ENCODE data around the gene SASH1. TPM values are rescaled to one million over a fixed set of nuclear protein-coding genes. Genes with fewer than 3 reads are reported as not detected.
A peak's percentile ranks its signal among the peaks of the same experiment; 100 is the strongest.

SASH1 gene
- total RNA-seq, 1 donor from 2014 or later: 23.2 TPM

DNA sequence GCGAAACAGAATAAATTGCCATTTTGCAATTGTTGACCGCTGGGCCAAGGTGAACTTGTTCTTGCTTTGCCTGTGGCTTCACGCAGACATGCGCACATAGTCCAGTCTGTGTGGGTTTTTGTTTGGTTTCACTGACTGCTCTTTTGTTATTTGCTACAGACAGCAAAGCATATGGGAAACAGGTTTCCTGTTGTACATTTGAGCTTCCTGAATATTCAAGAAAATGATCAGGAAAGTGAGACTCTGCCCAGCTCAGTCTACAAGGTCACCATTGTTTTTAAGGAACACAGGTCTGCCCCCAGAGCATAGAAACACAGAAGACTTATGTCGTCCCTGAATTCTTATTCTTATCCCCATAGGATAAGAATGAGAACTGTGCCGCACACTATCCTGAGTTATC, 55.6 kb downstream of the SASH1 start:
- no peak for FAIRE-seq

DNA sequence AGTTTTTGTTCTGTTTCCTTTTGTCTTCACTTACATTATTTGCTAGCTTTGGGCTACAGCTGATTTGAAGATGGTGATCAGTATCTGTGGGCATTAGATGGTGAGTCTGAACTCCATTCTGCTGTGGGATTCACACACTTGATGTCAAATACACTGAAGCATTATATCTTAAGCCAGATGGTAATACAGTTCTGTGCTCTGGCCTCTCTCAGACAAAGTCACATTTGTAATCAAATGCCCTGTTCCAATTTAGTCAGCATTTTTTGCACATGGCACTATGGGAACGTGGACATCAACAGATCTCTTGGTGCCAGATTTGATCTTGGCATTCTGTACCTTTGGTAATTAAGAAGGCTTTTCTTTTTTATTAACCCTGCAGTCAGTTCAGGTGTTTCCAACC, 56.0 kb downstream of the SASH1 start:
- no peak for FAIRE-seq
- peak in 1 of 2 donors; percentile 52 for DNase-seq (ENCODE audit: low spot score in 2 of 2)

More for the DNA sequence above, 55.6 kb downstream of the SASH1 start:
- DNase-seq (ENCODE audit: low spot score in 2 of 2): no peak

DNA sequence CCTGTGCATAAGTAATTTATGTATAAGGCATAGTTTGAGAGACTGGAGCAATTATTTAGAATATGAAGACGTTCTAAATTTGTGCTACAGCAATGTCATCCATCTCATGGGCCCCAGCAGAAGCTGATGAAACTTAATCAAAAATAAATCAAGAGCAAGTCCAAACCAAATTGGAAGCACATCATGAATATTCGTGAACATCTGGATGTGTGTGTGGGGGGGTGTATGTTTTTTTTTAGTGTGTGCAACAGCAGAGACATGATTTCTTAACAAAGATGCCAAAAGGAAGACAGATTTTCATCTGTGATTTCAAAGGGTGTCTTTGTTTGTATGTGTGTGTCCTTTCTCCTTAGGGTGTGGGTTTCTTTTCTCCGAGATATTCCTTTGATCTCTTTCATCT, 58.9 kb downstream of the SASH1 start:
- DNase-seq (ENCODE audit: low spot score in 2 of 2): no peak
- no peak for FAIRE-seq

DNA sequence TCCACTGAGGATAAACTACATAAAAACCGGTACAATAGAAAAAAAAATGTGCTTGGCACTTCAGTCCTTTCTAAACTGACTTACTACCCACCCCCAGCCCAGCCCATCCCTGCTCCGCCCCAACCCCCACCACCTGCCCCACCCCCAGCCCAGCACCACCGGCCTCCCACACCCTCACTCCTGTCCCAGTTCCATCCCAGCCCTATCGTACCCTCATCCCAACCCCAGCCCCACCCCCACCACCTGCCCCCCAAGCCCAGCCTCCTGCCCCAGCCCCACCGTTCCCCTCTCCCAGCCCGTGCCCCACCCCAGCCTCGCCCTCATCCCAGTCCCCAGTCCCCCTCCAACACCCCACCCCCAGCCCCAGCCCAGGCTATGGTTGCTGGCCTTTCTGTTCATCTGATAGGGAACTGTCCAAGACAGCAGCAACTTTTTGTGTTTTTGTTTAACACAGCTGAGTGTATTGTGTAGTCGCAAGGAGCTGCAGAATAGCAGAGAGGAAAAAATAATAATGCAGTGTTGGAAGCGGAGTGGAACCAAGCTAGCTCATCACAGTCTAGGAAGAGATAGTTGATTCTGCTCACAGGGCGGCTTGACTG, 61.9 kb downstream of the SASH1 start:
- FAIRE-seq (no peak), DNase-seq (ENCODE audit: low spot score in 2 of 2) (no peak)

DNA sequence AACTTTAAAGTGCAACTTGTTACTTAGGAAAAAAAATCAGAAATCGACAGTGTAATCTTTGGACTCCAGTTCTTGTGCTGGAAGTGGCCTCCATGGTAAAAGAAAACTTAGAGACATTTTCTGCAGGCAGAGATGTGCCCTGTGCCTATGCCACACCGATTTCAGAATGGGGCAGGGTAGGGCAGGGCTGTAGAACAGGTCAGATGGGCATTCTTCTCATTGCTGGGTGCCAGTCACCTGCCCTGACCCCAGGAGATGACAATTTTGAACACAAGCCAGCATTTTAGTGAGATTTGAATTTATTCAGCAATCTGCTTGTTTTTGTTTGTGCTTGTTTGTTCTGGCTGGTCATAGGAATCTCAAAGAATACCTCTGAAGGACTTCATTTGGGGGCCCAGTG, 63.3 kb downstream of the SASH1 start:
- no peak for FAIRE-seq
- no peak for DNase-seq (ENCODE audit: low spot score in 2 of 2)

DNA sequence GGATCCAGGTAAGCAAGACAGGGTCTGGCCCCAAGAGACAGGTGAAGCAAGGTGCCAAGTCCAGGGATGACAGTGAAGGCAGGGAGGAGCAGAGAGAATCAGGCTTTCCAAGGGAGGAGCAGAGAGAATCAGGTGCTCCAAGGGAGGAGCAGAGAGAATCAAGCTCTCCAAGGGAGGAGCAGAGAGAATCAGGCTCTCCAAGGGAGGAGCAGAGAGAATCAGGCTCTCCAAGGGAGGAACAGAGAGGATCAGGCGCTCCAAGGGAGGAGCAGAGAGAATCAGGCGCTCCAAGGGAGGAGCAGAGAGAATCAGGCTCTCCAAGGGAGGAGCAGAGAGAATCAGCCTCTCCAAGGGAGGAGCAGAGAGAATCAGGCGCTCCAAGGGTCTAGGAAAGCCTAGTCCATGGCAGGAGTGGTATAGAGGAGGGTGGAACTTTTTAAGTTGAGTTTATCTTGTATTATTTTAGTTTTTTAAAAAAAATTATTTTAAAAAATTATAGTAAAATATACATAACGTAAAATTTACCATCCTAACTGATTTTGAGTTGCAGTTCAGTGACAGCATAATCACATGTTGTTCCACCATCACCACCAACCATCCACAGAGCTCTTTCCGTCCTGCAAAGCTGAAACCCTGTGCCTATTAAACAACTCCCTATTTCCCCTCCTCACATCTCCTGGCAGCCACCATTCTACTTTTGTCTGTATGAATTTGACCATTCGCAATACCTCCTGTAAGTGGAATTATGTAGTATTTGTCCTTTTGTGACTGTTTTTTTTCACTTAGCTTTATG, 64.1 kb downstream of the SASH1 start:
- no peak for FAIRE-seq
- no peak for DNase-seq (ENCODE audit: low spot score in 2 of 2)

DNA sequence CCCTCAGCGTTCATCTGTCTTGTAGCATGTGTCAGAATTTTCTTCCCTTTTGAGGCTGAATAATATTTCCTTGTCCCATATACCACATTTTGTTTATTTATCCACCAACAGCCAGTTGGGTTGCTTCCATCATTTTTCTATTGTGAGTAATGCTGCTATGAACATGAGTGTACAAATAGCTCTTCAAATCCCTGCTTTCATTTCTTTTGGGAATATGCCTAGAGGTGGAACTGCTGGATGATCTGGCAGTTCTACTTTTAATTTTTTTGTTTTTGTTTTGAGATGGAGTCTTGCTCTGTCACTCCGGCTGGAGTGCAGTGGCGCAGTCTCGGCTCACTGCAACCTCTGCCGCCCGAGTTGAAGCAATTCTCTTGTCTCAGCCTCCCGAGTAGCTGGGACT, 64.7 kb downstream of the SASH1 start:
- FAIRE-seq: no peak
- DNase-seq (ENCODE audit: low spot score in 2 of 2): no peak

DNA sequence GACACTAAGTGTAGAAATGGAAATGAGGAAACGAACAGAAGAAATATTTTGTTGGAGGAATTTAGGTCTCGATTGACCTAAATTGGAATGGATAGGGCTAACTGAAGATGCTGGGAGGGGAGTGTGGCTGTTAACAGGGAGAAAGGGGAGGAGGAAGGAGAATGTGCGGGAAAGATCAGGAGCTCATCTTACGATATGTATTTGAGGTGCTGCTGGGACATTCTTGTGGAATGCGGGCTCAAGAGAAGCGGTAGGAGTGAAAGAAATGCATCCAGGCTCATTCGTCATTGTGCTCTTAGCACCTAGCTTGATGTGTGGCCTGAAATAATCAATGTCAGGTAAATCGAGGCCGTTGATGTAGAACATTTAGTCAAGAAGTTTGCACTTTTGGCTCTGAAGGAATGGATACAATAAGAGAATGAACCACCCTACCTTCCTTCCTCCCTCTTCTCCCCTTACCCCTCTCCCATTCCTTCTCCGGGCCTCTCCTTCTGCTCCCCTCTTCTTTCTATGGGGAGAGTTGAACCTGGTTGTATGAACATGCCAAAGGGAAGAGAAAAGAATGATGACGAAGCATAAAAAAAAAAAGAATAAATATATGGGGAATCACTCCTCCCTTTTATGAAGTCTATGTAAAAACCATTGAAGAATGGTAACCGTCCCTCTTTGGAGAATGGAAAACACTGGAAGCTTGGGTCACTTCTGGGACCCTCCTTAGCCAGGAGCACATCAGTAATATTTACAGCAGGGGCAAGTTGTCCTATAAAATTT, 70.9 kb downstream of the SASH1 start:
- DNase-seq (ENCODE audit: low spot score in 2 of 2) (no peak), FAIRE-seq (no peak)

DNA sequence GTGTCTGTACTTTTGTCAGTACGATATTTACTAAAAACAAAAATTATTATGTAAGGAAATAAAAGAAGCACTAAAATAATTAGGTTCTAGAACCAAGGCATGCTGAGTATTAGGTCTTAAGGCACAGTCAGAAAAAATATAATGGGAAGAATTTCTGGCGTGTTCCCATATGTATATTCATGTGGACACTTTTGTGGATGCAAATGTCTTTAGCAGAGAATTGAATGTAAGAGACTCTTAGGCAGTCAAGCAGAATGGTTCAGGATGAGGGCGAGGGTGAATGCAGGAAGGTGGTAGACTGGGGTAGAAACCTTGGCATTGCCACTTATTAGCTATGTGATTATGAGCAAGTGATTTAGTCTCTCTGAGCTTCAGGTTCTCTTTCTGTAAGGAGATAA, 71.5 kb downstream of the SASH1 start:
- no peak for DNase-seq (ENCODE audit: low spot score in 2 of 2)
- no peak for FAIRE-seq

DNA sequence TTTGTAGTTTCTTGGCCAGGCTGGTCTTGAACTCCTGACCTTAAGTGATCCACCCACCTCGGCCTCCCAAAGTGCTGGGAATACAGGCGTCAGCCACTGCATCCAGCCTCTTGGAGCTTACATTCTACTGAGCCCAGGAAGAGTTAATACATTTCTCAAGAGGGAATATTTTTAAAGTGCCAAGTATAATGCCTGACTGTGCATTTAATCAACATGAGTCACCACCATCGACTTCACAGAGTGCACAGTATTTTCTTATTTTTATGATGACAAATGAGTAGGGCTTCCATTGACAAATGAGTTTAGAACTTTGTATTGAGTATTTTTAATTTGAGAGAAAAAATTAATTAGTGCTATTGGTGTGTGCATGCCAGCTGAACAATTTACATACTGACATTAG, 72.2 kb downstream of the SASH1 start:
- DNase-seq (ENCODE audit: low spot score in 2 of 2): no peak

DNA sequence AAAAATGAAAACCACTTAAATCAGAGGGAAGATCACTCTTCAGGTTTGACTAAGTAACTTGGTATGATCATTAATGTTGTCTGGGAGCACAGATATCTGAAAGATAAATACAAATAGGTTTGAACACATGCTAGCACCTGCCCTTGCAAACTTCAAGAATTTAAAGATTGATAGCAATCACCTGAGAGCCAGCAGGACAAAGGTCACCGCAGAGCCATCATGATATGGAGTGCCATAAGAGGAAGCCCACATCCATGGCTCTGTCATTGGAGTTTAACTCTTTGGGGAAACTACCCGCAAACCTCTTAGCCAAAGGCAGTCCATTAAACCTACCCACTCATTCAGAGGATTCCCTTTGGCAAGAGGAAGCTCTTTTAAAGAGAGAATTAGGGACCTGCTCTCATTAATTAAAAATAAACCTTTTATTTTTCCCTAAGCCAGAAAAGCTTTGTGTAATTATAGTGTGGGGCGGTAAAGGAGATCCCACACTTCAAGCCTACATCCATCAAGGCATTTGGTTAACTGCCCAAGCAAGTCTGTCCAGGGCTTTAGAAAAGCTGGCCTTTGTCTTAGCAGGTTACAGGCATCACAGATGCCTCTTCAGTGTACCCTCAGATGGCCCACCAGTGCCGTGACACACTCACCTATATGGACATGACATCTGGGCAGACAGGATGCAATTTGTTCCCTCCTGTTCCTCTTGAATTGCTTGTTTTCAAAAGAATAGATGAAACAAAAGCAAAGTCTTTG, 73.0 kb downstream of the SASH1 start:
- DNase-seq (ENCODE audit: low spot score in 2 of 2): no peak
- FAIRE-seq: no peak

More for the DNA sequence above, 72.2 kb downstream of the SASH1 start:
- no peak for FAIRE-seq

DNA sequence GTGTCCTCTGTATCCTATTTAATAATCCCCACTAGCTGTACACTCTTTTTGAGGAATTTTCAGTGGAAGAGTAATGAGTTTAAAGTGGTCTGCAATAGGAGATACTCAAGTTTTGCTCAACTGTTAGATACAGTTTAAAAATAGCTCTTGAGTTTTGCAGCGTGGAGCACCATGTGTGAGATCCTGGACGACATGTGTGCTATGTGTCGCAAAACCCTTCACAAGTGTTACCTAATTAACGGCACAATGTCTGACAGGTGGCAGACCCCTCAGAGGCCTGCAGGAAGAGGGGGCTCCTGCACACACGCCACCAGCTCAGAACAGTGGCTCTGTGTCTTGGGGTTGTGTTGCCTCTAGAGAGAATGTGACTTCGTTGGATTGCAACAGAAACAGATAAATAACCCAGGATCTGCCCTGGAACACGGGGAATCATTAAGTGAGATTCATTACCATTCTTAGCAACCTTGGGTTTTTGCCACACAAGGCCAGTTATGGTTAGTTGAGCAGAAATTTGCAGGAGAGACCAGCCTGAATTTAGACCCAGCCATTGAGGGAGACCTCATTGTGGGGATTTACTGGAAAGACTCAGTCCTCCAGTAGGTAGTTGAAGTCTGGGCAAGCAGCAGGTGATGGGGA, 73.8 kb downstream of the SASH1 start:
- FAIRE-seq (no peak), DNase-seq (ENCODE audit: low spot score in 2 of 2) (no peak)

DNA sequence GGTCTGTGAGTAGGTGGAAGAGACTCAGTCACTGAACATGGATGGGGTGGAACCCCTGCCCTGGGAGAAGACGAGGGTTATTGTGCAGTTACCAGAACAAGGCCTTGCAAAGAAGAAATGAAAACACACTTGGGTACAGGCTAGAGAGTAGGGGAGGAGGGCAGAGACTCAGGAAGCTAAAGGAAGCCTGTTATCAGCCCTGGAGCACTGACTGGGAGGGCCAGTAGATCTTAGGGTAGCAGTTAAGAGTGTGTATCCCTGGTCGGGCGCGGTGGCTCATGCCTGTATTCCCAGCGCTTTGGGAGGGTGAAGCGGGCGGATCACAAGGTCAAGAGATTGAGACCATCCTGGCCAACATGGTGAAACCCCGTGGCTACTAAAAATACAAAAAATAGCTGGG, 74.4 kb downstream of the SASH1 start:
- DNase-seq (ENCODE audit: low spot score in 2 of 2): no peak
- no peak for FAIRE-seq

DNA sequence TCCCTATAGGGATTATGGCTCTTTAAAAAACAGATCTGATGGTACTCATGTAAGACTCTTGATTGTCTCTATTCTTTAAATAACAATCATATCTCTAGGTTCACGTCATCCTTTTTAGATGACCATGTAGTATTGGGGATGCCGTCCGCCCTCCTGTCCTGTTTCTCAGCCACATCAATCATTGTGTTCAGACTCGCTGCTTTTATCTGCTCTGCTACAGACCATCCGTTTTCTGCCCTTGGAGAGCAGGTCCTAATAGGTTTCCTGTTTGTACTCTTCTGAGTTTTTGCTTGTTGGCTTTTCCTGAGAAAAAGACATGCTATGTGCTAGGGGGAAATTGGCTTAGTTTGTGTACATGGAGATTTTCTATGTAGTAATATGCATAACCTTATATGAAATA, 76.8 kb downstream of the SASH1 start:
- FAIRE-seq: no peak
- no peak for DNase-seq (ENCODE audit: low spot score in 2 of 2)

DNA sequence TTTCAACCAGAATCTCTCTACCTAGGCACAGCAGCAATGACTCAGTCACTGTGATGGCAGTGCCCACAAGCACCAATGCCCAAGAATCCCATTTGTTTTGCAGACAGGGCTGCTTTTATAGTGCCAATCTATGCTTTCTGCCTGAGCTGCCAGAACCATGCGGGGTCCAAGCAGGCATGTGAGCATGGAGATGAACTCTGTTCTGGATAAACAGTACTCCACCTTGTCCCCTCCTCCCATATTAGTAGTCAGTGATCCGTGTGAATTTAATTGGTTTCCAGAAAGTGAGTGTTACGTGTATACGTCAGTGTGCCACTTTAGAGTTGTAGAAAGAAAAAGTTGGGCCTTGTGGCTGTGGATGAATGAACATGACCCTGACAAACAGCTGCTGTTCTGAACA, 79.4 kb downstream of the SASH1 start:
- FAIRE-seq: no peak
- DNase-seq (ENCODE audit: low spot score in 2 of 2): no peak

DNA sequence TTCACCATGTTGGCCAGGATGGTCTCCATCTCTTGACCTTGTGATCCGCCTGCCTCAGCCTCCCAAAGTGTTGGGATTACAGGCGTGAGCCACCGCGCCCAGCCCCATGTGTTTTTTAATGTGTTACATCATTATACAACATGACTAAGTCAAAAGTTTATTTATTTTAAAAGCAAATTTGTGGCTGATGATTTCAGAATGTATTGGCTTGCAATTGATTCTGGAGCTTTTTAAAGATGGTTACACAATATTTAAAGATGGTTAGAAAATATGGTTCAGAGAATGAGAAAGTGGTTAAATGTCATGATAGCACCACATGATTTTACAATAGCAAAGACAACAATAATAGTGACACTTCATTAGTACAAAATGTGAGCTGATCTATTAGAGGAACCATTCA, 80.5 kb downstream of the SASH1 start:
- no peak for FAIRE-seq
- DNase-seq (ENCODE audit: low spot score in 2 of 2): no peak

DNA sequence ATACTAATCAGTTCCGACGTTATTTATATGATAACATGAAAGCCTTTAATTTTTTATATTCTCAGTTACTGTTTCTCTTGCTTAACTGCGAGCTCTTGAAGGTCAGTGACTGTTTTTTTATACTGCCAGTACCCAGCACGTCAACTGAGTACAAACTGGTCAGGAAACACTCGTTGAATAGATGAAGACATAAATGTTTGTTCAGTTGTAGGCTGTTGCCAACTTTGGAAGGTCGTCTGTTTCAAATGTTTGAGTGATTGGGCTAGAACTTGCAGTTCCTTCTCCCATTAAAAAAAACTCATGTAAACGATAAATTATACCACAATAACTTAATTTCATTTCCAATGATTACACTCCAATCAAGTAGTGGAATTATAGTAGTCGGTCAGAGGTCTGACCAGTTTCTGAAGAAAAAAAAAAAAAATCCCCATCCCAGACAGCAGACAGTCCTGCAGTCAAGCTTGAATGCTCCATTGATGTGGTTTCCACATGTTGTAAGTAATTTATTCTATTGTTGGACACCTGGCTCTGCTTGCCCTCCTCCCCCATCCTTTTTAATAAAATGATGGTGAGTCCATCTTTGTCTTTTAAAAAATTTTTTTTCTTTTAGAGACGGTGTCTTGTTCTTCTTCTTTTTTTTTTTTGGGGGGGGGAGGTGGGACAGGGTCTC, 81.1 kb downstream of the SASH1 start:
- no peak for FAIRE-seq

DNA sequence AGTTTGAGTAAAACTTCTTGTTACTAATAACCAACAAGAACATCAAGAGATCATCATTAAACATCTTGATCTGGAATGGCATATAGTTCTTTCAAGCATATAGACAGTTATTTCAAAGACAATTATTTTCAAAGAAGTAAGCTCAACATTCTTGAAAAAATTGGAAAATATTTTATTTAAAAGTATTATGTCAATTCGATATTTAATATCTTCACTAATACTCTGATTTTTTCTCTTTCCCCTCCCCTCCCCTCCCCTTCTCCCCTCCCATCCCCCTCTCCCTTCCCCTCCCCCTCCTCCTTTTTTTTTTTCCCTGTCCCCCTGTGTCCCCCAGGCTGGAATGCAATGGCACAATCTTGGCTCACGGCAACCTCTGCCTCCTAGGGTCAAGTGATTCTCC, 82.8 kb downstream of the SASH1 start:
- DNase-seq (ENCODE audit: low spot score in 2 of 2): no peak
- peak; percentile 10 for FAIRE-seq

More for the DNA sequence above, 81.1 kb downstream of the SASH1 start:
- DNase-seq (ENCODE audit: low spot score in 2 of 2): no peak

DNA sequence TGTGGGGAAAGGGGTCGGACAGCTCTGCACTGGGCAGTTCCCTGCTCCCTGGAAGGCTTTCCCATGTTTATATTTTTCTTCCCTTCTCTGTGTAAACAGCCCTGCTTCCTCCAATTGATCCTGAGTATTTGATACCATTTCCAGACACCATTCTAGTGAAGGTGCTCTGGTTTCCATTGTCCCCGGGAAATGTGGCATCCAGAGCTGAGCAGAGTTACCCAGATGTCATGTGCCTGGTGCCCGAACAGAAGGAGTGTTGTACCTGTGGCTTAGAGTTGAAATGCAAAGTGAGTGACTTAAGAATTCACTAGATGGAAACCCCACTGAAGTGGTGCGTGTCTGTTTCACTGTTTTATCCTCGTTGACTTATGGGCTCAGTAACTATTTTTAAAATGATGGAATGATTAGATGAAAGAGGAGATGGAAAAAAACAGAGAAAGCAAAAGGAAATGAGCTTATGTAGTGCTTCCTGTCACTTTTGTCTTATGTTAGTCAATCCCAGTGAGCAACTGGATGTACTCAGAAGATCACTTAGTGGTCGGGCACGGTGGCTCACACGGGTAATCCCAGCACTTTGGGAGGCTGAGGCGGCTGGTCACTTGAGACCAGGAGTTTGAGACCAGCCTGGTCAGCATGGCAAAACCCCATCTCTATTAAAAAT, 83.8 kb downstream of the SASH1 start:
- DNase-seq (ENCODE audit: low spot score in 2 of 2) (no peak), FAIRE-seq (no peak)
